Testis (tissue), 2 donors: ENCODE results near the gene DDX39B.
"Not testable (repeated sequence)": the region's sequence is repeated elsewhere in the genome, so short reads cannot be mapped to it uniquely, and the experiment has no call there.

Experiments
- POLR2A ChIP-seq: fragments of 450-650 bp; IDR thresholded peaks from one replicate; pipeline ENCODE4 v1.6.1; 2017; ENCODE audit warnings: antibody characterized with exemption, mild to moderate bottlenecking, moderate library complexity
- TF ChIP-seq, protein P1 (sequence below), 3 experiments: fragments of 450-650 bp in 2 of 3; fragments of 200-600 bp in 1 of 3; sonication (generic) in 1 of 3; IDR thresholded peaks; one replicate each; pipeline ENCODE4 v1.5.1; 2016 to 2019; ENCODE audit warnings: antibody characterized with exemption in 3 of 3, mild to moderate bottlenecking in 2 of 3, moderate library complexity in 1 of 3

DNA sequence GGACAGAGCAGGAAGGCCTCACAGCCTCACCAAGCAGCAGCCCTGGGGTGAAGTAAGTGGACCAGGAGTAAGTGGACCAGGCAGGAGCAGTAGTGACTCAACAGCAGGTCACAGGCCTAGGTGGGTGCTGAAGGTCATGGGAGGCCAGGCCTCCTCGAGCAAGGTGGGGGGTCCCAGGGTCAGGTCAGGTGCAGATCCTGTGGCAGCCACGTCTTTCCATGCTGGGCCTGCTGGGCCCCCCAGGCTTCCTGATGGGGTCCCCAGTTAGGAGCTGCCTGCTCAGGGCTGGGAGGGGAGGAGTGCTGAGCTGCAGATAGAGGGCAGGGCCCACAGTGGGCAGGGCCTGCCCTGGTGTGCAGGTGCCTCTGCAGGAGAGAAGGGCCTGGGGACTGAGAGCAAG, 32.8 kb downstream of the DDX39B start:
- not testable (repeated sequence) for TF ChIP-seq POLR2A
- TF ChIP-seq, protein P1, sequence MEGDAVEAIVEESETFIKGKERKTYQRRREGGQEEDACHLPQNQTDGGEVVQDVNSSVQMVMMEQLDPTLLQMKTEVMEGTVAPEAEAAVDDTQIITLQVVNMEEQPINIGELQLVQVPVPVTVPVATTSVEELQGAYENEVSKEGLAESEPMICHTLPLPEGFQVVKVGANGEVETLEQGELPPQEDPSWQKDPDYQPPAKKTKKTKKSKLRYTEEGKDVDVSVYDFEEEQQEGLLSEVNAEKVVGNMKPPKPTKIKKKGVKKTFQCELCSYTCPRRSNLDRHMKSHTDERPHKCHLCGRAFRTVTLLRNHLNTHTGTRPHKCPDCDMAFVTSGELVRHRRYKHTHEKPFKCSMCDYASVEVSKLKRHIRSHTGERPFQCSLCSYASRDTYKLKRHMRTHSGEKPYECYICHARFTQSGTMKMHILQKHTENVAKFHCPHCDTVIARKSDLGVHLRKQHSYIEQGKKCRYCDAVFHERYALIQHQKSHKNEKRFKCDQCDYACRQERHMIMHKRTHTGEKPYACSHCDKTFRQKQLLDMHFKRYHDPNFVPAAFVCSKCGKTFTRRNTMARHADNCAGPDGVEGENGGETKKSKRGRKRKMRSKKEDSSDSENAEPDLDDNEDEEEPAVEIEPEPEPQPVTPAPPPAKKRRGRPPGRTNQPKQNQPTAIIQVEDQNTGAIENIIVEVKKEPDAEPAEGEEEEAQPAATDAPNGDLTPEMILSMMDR (IDR thresholded peaks at IDR 0.05), result not testable (repeated sequence)
